ENCODE data around the gene MLC1.

Gene MLC1

DNA sequence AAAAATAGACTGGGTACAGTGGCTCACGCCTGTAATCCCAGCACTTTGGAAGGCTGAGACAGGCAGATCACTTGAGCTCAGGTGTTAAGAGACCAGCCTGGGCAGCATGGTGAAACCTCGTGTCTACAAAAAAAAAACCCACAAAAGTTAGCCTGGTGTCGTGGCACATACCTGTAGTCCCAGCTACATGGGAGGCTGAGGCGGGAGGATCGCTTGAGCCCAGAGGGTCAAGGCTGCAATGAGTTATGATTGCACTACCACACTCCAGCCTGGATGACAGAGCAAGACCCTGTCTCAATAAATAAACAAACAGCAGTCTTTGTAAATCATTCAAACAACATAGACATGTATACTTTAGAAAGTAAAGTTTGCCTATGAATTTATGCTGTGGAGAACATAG, 7.1 kb upstream of the MLC1 start:
- H3K36me3 ChIP-seq (ENCODE audit: control insufficient read depth in 2 of 2, insufficient read depth in 1 of 2, low read length in 2 of 2): no peaks in the 10 kb centered on the region
- H3K9me3 ChIP-seq (ENCODE audit: control insufficient read depth, insufficient read depth, low read depth, low read length): no peaks in the 10 kb centered on the region
- CTCF ChIA-PET: interaction anchor here (0.7 kb wide), 2 partner anchors 9 to 29 kb away, joined by 3 to 4 read pairs; no protein-coding TSS in a partner anchor
- H3K27ac ChIP-seq (ENCODE audit: extremely low read depth, low read depth, low read length): no peak overlapping the region
- TF ChIP-seq ZNF157 (tag by site-specific recombination; IDR thresholded peaks at IDR 0.05): no peak
- no peak for TF ChIP-seq ZNF10 (tag by site-specific recombination; IDR thresholded peaks at IDR 0.05)
- TF ChIP-seq ZNF701 (tag by site-specific recombination; IDR thresholded peaks at IDR 0.05): no peak
- TF ChIP-seq ZNF518A (tag by site-specific recombination; conservative IDR thresholded peaks at IDR 0.05; ENCODE audit: low read depth): no peak
- no peak for TF ChIP-seq ZNF362 (tag by site-specific recombination; IDR thresholded peaks at IDR 0.05)
- TF ChIP-seq ZNF549 (tag by site-specific recombination; IDR thresholded peaks at IDR 0.05): no peak
- no peak for TF ChIP-seq MEIS1 (CRISPR knock-in tag; IDR thresholded peaks at IDR 0.05; ENCODE audit: borderline replicate concordance)
- no peak for TF ChIP-seq ZNF664 (tag by site-specific recombination; IDR thresholded peaks at IDR 0.05)
- H3K4me1 ChIP-seq (ENCODE audit: control insufficient read depth, insufficient read depth, low read length): no peaks in the 10 kb centered on the region
- H3K4me3 ChIP-seq (ENCODE audit: low read depth, low read length): no peak overlapping the region
- POLR2A ChIA-PET: no interaction called here

DNA sequence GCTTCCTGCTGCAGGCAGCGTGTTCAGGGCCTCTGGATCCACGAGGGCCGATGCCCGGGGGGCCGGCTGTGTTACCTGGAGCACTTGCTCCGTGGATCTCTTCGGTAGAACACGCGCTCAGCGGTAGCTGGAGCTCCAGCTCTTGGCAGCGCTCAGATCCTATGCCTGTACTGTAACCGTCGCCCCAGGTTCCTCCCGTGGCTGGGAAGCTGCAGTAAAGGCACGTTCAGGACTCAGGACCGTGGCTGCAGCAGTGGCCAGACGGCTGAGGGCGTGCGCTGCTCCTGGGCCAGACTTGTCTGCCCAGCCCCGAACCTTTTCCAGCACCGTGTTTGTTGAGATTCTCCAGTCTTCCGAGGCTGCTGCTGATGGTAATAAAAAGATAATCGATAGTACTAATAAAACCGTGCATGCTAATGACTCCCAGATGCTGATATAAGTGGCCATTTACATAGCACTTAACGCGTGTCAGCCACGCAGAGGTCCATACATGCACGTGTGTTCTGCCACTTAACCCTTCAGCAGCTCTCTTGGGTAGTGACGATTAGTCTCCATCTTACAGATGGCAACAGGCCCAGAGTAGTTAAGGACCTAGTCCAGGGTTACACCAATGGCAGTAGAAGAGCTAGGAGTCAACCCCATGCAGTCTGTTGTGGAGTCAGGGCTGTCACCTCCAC, 6.0 kb upstream of the MLC1 start:
- no peaks in the 10 kb centered on the region for H3K36me3 ChIP-seq (ENCODE audit: control insufficient read depth in 2 of 2, insufficient read depth in 1 of 2, low read length in 2 of 2)
- no peaks in the 10 kb centered on the region for H3K4me1 ChIP-seq (ENCODE audit: control insufficient read depth, insufficient read depth, low read length)
- TF ChIP-seq ZNF223 (tag by site-specific recombination; IDR thresholded peaks at IDR 0.05) (no peak), ZBTB17 (tag by site-specific recombination; IDR thresholded peaks at IDR 0.05) (no peak), ZNF133 (tag by site-specific recombination; IDR thresholded peaks at IDR 0.05) (no peak)
- ChIA-PET POLR2A (interaction anchor here (0.5 kb wide), 1 partner anchor 44 kb away, joined by 3 read pairs; no protein-coding TSS in a partner anchor), CTCF (no interaction called here)
- no peaks in the 10 kb centered on the region for H3K9me3 ChIP-seq (ENCODE audit: control insufficient read depth, insufficient read depth, low read depth, low read length)
- no peak overlapping the region for H3K27ac ChIP-seq (ENCODE audit: extremely low read depth, low read depth, low read length)
- H3K4me3 ChIP-seq (ENCODE audit: low read depth, low read length): no peak overlapping the region

DNA sequence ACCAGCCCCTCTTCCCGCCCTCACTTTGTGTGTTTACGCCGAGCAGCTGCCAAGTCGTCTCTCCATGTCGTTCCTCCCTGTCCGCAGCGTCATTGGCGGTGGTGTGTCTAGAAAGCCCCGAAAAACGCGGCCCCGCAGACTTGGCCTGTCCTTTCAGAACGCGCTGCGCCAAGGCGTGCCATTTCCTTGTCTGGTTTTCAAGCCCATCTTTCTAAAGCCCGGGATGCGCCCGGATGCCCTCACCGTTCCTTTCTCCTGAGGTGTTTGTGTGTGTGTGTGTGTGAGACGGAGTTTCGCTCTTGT, 5.1 kb upstream of the MLC1 start:
- ChIA-PET CTCF (no interaction called here), POLR2A (no interaction called here)
- no peak overlapping the region for H3K27ac ChIP-seq (ENCODE audit: extremely low read depth, low read depth, low read length)
- H3K9me3 ChIP-seq (ENCODE audit: control insufficient read depth, insufficient read depth, low read depth, low read length): no peaks in the 10 kb centered on the region
- no peaks in the 10 kb centered on the region for H3K36me3 ChIP-seq (ENCODE audit: control insufficient read depth in 2 of 2, insufficient read depth in 1 of 2, low read length in 2 of 2)
- TF ChIP-seq ZNF155 (tag by site-specific recombination; IDR thresholded peaks at IDR 0.05) (no peak), HIC1 (tag by site-specific recombination; IDR thresholded peaks at IDR 0.05) (no peak), ZNF585B (tag by site-specific recombination; IDR thresholded peaks at IDR 0.05) (no peak), ZNF37A (tag by site-specific recombination; IDR thresholded peaks at IDR 0.05) (no peak), ZNF423 (tag by site-specific recombination; IDR thresholded peaks at IDR 0.05) (no peak), ZNF530 (tag by site-specific recombination; IDR thresholded peaks at IDR 0.05; ENCODE audit: low read depth) (no peak), ZFP3 (tag by site-specific recombination; IDR thresholded peaks at IDR 0.05; ENCODE audit: low read depth) (no peak), ZNF658 (tag by site-specific recombination; IDR thresholded peaks at IDR 0.05) (no peak), ZNF391 (tag by site-specific recombination; IDR thresholded peaks at IDR 0.05; ENCODE audit: borderline replicate concordance, low read depth) (no peak), ZNF140 (tag by site-specific recombination; IDR thresholded peaks at IDR 0.05) (no peak), ZNF354C (tag by site-specific recombination; IDR thresholded peaks at IDR 0.05; ENCODE audit: borderline replicate concordance, low read depth) (no peak), ZNF529 (tag by site-specific recombination; IDR thresholded peaks at IDR 0.05; ENCODE audit: insufficient replicate concordance) (no peak)
- H3K4me1 ChIP-seq (ENCODE audit: control insufficient read depth, insufficient read depth, low read length): no peaks in the 10 kb centered on the region
- H3K4me3 ChIP-seq (ENCODE audit: low read depth, low read length): no peak overlapping the region

Measured in HEK293 (cell line).